ENCODE data around the gene RECQL. TPM values are rescaled to one million over a fixed set of nuclear protein-coding genes. Genes with fewer than 3 reads are reported as not detected.

Gene RECQL, protein sequence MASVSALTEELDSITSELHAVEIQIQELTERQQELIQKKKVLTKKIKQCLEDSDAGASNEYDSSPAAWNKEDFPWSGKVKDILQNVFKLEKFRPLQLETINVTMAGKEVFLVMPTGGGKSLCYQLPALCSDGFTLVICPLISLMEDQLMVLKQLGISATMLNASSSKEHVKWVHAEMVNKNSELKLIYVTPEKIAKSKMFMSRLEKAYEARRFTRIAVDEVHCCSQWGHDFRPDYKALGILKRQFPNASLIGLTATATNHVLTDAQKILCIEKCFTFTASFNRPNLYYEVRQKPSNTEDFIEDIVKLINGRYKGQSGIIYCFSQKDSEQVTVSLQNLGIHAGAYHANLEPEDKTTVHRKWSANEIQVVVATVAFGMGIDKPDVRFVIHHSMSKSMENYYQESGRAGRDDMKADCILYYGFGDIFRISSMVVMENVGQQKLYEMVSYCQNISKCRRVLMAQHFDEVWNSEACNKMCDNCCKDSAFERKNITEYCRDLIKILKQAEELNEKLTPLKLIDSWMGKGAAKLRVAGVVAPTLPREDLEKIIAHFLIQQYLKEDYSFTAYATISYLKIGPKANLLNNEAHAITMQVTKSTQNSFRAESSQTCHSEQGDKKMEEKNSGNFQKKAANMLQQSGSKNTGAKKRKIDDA
- 69.6 and 81.7 TPM in 2 replicates for total RNA-seq

DNA sequence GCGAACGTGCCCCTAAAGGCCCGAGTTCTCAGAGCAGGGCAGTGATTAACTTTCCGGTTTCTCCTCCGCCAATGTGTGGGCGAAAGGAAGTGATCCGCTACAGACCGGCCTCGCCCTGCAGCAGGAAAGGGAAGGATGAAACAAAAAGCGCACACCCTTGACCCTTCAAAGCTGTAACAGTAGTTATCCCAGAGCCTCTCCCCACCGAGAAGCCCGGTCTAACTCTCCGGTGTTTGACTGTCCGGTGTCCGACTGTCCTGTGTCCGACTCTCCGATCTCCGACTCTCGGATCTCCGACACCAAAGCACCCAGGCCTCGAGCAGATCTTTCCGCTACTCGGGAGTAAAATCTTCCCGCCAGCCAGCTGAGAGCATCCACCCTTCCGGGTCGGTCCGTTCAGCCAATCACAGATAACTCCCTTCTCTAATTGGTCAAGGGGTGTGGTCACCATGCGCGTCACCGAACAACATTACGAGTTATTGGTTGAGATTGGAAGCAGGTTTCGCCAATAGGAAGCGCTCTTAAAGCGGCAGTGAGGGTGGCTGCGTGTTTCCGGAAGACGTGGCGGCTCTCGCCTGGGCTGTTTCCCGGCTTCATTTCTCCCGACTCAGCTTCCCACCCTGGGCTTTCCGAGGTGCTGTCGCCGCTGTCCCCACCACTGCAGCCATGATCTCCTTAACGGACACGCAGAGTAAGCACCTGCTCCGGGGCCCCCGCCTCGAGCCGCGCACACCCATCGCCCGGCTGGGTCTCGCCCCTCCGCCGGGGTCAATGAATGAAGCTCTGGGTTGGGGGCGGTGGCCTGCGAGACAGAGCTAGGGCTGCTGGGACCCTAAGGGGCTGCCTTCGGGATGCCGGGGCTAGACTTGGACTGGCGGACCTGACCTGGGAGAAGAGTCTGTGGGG, at the start of gene RECQL, which contains the start of gene GOLT1B:
Gene RECQL, minus strand, starts transcription at position 378 of the 906 bp plus-strand sequence. CDS start 2,065 bp downstream, outside the sequence.
Gene GOLT1B, plus strand, starts transcription at position 532 of the 906 bp plus-strand sequence. Its CDS starts 135 bp downstream, at position 667.

DNA sequence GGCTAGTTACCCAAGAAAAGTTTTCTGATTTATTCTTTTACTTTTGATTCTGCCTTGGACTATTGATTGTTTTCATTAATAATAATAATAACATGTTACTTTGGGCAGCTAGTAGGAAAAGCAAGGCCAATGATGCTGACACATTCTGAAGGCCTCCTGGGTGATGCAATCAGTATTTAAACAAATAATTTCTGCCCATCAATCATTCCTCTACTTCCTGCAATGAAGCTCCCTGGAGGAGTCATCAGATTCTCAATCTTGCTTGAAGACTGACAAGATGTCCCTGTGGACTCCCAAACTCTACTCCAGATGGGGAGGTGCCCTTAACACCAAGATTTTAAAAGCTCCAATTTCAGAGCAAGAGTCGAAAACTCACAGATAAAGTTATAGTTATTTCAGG, 24.6 kb upstream of the RECQL start, which contains the start of gene SPX:
Gene SPX, plus strand, starts transcription at position 244 of the 400 bp plus-strand sequence. CDS start 177 bp downstream, outside the sequence.

Other genes with a start within 250 kb of the RECQL start
- gene SLCO1A2, start 166.7 kb downstream of the RECQL start, total RNA-seq, result not detected in 2 replicates
- gene IAPP, start 128.7 kb downstream of the RECQL start, total RNA-seq, result not detected in 2 replicates
- 10.4 and 14.5 TPM in 2 replicates for gene PYROXD1, start 64.0 kb downstream of the RECQL start, total RNA-seq
- 38.8 and 51.1 TPM in 2 replicates for gene GOLT1B, start 154 bp upstream of the RECQL start, total RNA-seq
- gene SPX, start 24.7 kb upstream of the RECQL start, total RNA-seq, result 1.2 TPM in 2 replicates
- not detected in 2 replicates for gene GYS2, start 103.2 kb upstream of the RECQL start, total RNA-seq
- 713 and 802 TPM in 2 replicates for gene LDHB, start 156.2 kb upstream of the RECQL start, total RNA-seq

Measured in bronchus fibroblast of lung (primary cell).